Suprapubic skin (tissue), 4 donors: ENCODE measurements around the gene SPO11. TPM values are rescaled to one million over a fixed set of nuclear protein-coding genes. Genes with fewer than 3 reads are reported as not detected.
A peak's percentile ranks its signal among the peaks of the same experiment; 100 is the strongest.

Experiments
- DNase-seq, 2 donors: peaks; one replicate each; pipeline ENCODE4 v3.0.0-alpha.2; 2019; ENCODE audit warnings: low spot score in 2 of 2
- H3K27ac ChIP-seq: fragments of 200-600 bp; sonication (generic); one replicate; pipeline ENCODE4 v1.5.1; 2019
- H3K27me3 ChIP-seq: fragments of 200-600 bp; sonication (generic); one replicate; pipeline ENCODE4 v1.5.1; 2019
- H3K36me3 ChIP-seq: fragments of 200-600 bp; sonication (generic); one replicate; pipeline ENCODE4 v1.5.1; 2019
- H3K4me1 ChIP-seq: fragments of 200-600 bp; sonication (generic); one replicate; pipeline ENCODE4 v1.5.1; 2019
- H3K4me3 ChIP-seq: fragments of 200-600 bp; sonication (generic); one replicate; pipeline ENCODE4 v1.5.1; 2019; ENCODE audit warnings: mild to moderate bottlenecking
- H3K9me3 ChIP-seq: fragments of 200-600 bp; sonication (generic); one replicate; pipeline ENCODE4 v1.5.1; 2019
- CTCF ChIP-seq, 2 donors: fragments of 200-600 bp in 1 of 2; fragments of 450-650 bp in 1 of 2; sonication (generic) in 1 of 2; IDR thresholded peaks; one replicate each; pipeline ENCODE4 v1.5.1; 2016 to 2019; ENCODE audit warnings: antibody characterized with exemption in 2 of 2, mild to moderate bottlenecking in 1 of 2, moderate library complexity in 1 of 2
- EP300 ChIP-seq: sonication (generic); formaldehyde crosslinking; IDR thresholded peaks from one replicate; pipeline ENCODE4 v1.6.1; 2017; ENCODE audit warnings: antibody characterized with exemption
- POLR2A ChIP-seq, 2 donors: fragments of 450-650 bp; IDR thresholded peaks; one replicate each; pipeline ENCODE4 v1.6.1; 2017; ENCODE audit warnings: antibody characterized with exemption in 2 of 2, mild to moderate bottlenecking in 2 of 2, moderate library complexity in 2 of 2
- POLR2AphosphoS5 ChIP-seq, 3 donors: sonication (generic); formaldehyde crosslinking; IDR thresholded peaks; one replicate each; pipeline ENCODE4 v1.6.1; 2017; ENCODE audit warnings: antibody characterized with exemption in 3 of 3
- WGBS: methylation state at CpG from one replicate; pipeline ENCODE4 v1.1.5; 2018; 5-methylcytosine and 5-hydroxymethylcytosine counted together
- total RNA-seq, 4 donors: library from RNA; depleted of rRNA; stranded (reverse); fragments of >200 nt; gene quantifications; one replicate each; pipeline ENCODE4 v1.1.0, GENCODE V29; 2016

SPO11 gene
- total RNA-seq, 4 donors from 2014 or later, result not detected

DNA sequence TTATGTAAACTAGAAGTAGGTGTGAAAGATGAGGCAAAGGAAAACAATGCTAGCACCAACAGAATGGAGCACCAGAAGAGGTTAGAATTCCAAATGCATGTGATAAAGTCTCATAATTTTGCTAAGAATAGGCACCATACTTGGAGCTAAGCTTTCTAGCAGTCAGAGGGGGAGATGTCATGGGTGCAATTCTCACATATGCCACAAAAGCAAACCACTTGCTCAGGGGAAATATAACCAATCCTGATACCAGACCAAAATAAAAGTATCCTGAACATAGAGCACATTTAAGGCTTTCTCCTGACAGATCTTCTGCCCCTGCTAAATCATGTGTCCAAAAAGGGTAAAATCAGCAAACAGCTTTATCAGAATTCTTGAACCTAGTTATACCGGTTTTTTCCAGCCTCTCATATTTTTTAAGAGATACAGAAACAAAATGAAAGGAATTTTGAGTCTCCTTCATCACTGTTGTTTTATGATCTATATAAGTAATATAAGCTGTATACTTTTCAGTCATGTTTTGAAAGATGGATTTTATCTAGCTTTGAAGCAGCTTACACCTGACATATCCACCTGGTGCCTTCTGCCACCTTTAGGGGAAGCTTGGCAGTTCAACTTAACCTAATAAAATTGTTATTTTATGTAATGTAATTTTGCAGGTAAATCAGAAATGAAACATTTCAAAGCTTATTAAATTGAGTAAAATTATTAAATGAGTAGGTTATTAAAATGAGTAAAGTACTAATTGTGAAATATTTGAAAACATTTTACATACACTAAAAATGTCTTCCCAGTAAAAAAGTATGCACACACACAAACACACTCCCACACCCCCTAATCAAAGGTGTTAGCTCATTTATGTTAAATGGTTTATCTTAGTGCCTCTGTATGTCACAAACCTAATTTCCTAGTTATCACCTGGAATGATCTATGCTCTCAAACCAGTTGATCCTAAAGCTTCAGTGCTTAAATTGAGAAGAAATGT, 2.8 kb downstream of the SPO11 start:
- Histone ChIP-seq H3K9me3 (no peaks in the 10 kb centered on the region), H3K36me3 (no peaks in the 10 kb centered on the region), H3K4me3 (no peak overlapping the region), H3K4me1 (peaks cover 7% of the 10 kb centered on the region), H3K27me3 (peaks cover 5% of the 10 kb centered on the region), H3K27ac (no peak overlapping the region)
- no peak for DNase-seq
- 53% methylated on average over 1 of the region's 1 CpG for WGBS
- TF ChIP-seq CTCF (IDR thresholded peaks at IDR 0.05), result peak in 1 of 2 donors; percentile 22
- TF ChIP-seq POLR2AphosphoS5 (IDR thresholded peaks at IDR 0.05), result no peak

GRCh38 chr20:57335392-57335791, 5.8 kb downstream of the SPO11 start:
- peaks cover 3% of the 10 kb centered on the region for H3K27me3 ChIP-seq
- DNase-seq, result no peak
- H3K9me3 ChIP-seq, result no peaks in the 10 kb centered on the region
- H3K4me3 ChIP-seq, result no peak overlapping the region
- WGBS, result 69% methylated on average over 2 of the region's 2 CpGs
- no peaks in the 10 kb centered on the region for H3K4me1 ChIP-seq
- no peak for TF ChIP-seq EP300
- no peak for TF ChIP-seq POLR2AphosphoS5 (IDR thresholded peaks at IDR 0.05)
- no peak for TF ChIP-seq CTCF (IDR thresholded peaks at IDR 0.05)
- TF ChIP-seq POLR2A (IDR thresholded peaks at IDR 0.05), result no peak
- no peak overlapping the region for H3K27ac ChIP-seq
- H3K36me3 ChIP-seq, result no peaks in the 10 kb centered on the region

GRCh38 chr20:57341663-57342062, 12.1 kb downstream of the SPO11 start:
- H3K36me3 ChIP-seq, result no peaks in the 10 kb centered on the region
- H3K27me3 ChIP-seq, result peaks cover 3% of the 10 kb centered on the region
- 78% methylated on average over 2 of the region's 2 CpGs for WGBS
- H3K9me3 ChIP-seq, result no peaks in the 10 kb centered on the region
- no peaks in the 10 kb centered on the region for H3K4me1 ChIP-seq
- no peak for TF ChIP-seq EP300
- no peak for TF ChIP-seq POLR2AphosphoS5 (IDR thresholded peaks at IDR 0.05)
- no peak for TF ChIP-seq CTCF (IDR thresholded peaks at IDR 0.05)
- no peak for TF ChIP-seq POLR2A (IDR thresholded peaks at IDR 0.05)
- no peak overlapping the region for H3K27ac ChIP-seq
- H3K4me3 ChIP-seq, result no peak overlapping the region
- no peak for DNase-seq

- 54% methylated on average over 2 of the region's 2 CpGs for WGBS
- no peak for DNase-seq
- Histone ChIP-seq H3K27ac (no peak overlapping the region), H3K4me1 (no peaks in the 10 kb centered on the region), H3K36me3 (no peaks in the 10 kb centered on the region), H3K9me3 (no peaks in the 10 kb centered on the region), H3K27me3 (peaks cover 1% of the 10 kb centered on the region), H3K4me3 (no peak overlapping the region)
- TF ChIP-seq POLR2AphosphoS5 (IDR thresholded peaks at IDR 0.05) (no peak), EP300 (no peak), CTCF (IDR thresholded peaks at IDR 0.05) (no peak), POLR2A (IDR thresholded peaks at IDR 0.05) (no peak)
These were observed 13.2 kb downstream of the SPO11 start for GRCh38 chr20:57342829-57343228.

DNA sequence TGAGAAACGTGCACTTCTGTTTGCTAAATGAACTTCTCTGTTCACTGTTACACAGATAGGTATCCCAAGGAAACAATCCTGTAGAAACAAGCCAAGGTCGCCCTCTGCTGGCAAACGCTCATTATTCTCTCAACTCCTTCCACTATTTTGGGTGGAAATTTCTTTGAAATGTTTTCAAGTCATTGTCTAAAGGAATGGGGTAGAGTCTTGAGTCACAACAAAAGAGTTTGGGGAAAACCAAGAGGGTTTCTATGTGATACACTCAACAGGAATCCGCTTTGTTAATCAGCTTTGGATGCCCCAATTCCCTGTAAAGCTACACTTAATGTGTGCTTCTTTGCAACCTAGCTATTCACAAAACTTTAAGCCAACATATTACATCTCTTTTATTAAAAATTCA, 16.9 kb downstream of the SPO11 start:
- H3K9me3 ChIP-seq, result no peaks in the 10 kb centered on the region
- WGBS, result 1% methylated on average over 4 of the region's 4 CpGs
- H3K4me3 ChIP-seq, result no peak overlapping the region
- H3K36me3 ChIP-seq, result no peaks in the 10 kb centered on the region
- H3K4me1 ChIP-seq, result peaks cover 6% of the 10 kb centered on the region
- TF ChIP-seq EP300, result no peak
- TF ChIP-seq CTCF (IDR thresholded peaks at IDR 0.05), result peak; percentile 60 to 65
- no peak for TF ChIP-seq POLR2AphosphoS5 (IDR thresholded peaks at IDR 0.05)
- no peak for TF ChIP-seq POLR2A (IDR thresholded peaks at IDR 0.05)
- no peaks in the 10 kb centered on the region for H3K27me3 ChIP-seq
- no peak overlapping the region for H3K27ac ChIP-seq
- DNase-seq, result peak in 1 of 2 donors; percentile 86
